Fibroblast of peridontal ligament (primary cell): Measurements from ENCODE around the gene FOXD2.

Experiments
- DNase-seq: peaks from one replicate; pipeline ENCODE4 v3.0.0-alpha.2; 2010; ENCODE audit errors: extremely low read depth

The FOXD2 gene

DNA sequence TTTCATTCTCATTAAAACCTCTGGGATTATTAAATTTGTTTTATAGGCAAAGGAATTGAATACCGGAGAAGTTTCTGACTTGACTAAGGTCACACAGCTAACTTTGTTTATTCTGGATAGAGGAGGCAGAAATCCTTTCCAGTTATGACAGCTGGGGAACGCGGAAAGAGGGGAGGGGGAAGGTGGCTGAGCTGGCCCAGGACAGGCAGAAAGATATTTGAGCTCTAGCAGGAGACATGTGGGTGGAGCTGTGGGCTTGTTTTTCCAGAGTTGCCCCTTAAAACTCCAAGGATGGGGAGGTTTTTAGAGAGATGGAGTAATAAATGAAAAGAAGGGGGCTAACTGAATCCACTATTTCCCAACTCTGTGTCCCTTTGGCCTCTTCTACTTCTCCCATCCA is 27.8 kb downstream of the FOXD2 start:
- no peak for DNase-seq

DNA sequence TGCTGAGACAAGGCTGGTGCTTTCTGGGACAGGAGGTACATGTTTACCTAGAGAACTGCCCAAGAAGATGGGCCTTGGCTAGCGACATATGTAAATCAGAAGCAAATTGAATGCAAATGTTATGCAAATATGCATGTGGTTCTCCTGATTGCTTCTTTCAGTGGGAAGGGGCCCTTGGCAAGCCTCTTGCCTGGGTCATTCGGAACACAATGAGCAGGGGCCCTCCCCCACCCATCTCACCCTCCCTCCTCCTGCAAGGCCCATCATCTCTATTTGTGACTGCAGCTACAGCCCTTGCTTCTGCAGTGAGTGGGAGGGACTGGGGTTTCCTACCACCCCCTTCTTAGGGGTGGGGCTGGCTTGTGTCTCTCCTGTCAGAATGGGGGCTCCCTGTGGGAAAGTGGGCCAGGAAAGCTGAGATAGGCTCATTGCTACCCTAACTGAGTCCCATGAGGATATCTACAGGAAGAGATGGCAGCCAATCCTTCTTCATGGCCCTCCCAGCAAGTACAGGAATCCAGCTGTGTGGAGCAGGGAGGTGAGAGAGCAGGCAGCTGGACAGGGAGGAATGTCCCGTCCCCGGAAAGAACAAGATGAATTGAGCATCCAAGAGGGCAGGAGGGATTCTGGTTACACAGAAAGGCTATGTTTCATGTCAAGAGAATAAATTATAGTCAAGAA is 31.0 kb downstream of the FOXD2 start:
- DNase-seq, result no peak

DNA sequence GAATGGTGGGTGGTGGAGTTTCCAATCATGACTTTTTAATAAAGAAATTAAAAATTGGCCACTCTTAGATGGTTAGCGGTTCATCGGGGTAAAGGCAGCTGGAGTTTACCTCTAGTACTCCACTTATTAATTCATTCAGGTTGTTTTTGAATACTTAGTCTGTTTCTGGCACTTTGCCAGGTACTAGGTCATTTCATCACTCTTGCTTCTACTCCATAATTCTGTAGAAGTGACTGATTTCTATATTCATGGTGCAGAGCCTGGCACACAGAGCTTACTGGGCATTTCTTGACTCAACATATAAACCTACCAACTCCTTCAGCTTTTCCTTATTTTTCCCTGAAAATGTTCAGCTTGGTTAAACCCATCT is 31.5 kb downstream of the FOXD2 start:
- peak; percentile 4 for DNase-seq

DNA sequence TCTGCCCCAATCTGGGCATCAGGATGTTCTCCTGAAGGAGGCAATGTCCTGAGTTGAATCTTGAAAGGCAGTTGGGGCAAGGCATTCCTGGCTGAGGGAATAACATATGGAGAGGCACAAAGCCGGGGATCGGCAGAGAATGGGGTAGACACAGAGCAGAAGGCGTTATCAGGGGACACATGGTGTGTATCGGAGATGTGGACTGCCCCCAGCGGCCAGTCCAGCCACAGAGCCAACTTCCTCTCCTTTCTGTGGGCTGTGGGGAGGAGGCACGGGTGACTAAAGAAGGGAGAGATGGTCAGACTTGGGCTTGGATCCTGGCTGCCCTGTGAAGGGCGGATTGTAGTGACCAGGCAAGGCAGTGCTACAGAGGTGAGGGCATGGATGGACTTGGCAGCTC is 32.1 kb downstream of the FOXD2 start:
- DNase-seq, result no peak

DNA sequence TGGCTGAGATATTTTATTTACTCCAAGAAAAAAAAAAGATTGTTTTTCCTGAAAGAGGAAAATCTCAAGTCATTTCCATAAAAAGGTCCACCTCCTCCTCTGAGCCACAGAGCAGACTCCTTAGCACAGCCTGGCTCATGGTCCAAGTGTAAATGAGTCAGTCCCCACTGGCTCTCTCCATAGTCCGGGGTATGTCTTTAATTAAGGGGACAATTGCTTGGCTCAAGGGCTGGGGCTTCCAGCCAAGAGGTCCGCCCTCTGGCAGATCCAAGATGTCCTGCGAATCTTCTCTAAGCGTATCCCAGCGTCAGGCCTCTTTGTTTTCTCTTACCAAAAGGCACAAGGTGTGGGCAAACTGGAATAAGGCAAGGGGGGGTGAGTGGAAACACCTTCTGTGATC is 33.3 kb downstream of the FOXD2 start:
- DNase-seq, result peak; percentile 42

DNA sequence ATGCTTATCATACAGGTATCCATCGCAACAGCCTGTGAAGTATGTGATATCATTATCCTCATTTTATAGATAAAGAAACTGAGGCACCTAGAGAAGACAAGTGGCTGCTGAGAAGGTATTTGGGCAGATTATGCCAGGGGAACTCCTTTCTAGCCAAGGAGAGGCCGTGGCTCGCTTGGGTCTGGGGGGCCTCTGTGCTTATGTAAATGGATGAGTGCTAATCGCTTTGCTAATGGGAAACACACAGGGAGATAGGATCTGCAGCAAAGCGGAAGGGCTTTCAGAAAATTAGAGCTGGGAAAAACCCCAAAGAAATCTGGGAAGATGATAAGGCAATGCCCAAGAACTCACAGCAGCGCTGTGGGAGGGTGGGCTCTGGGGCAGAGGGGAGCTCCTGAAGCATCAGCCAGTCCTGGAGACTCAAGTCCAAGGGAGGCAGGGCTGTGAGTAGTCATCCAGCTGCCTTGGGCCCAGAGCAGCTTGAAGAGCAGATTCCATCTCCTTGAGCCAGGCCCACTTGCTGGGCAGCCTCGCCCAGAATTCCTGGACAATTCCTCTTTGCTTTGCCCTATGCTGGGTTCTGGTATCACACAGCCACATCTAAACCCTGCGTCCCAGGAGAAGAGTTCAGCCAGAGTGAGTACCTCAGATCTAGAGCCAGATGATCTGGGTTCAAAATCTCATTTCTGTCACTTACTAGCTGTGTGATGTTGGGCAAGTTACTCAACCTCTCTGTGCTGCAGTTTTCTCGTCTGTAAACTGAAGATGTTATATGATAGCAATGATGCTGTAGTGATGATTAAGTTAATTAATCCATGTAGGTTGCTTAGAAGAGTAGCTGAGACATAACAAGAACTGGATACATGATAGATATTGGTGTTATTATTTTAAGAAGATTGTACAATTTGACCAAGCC is 36.7 kb downstream of the FOXD2 start:
- no peak for DNase-seq

DNA sequence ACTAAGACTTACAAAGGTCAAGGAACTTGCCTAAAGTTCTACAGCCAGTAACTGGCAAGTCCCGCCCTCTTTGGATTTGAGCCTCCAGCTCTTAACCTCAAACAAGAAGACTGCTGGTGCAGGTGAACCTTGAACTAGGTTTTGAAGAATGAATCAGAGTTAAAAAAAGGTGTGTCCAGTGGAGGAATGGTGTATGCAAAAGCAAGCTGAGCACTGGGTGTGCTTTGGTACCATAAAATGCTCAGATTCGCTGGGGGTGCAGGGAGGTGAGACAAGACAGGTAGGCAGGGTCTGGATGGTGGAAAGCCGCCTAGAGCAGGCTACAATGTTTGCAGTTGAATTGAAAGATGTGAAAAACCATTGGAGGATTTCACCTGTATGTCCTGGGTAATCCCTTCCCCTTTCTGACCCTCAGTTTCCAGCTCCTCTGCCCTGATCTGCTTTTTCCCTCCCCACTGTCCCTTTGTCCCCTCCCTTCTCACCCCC is 39.8 kb downstream of the FOXD2 start:
- DNase-seq, result no peak

DNA sequence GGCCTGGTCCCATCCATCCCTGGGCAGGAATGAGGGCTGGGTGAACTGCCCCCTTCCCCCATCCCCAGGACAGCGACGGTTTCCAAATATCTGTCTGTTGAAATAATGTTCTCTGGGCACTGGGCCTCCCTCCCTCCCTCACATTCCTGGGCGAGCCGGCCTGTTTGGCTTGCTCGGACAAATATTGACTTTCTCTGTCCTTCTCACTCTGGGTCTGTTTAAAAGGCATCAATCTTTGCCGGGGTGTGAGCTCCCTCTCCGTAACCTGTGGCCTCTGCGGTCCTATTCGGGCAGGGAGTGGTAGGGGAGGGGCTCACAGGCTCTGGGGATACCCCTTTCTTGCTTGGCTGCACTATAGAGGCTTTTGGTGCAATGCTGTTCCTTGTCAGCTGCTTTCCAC is 40.2 kb downstream of the FOXD2 start:
- no peak for DNase-seq

DNA sequence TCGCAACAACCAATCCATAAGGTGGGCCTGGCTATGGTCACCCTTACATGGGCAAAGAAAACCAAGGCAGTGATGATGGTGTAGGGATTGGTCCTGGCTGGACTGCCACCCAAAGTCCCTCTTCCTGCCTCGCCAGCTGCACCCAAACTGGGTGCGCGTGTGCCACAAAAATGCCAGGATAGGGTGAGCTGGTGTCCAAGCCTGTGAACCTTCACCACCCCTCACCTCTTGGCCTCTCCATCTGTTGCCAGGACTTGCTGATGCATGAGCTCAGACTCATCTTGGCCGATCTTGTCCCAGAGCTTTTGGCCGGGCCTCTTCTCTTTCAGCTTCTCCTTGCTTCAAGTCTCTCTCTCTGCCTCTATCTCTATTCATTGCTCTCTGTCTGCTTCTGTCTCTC is 41.8 kb downstream of the FOXD2 start:
- no peak for DNase-seq

DNA sequence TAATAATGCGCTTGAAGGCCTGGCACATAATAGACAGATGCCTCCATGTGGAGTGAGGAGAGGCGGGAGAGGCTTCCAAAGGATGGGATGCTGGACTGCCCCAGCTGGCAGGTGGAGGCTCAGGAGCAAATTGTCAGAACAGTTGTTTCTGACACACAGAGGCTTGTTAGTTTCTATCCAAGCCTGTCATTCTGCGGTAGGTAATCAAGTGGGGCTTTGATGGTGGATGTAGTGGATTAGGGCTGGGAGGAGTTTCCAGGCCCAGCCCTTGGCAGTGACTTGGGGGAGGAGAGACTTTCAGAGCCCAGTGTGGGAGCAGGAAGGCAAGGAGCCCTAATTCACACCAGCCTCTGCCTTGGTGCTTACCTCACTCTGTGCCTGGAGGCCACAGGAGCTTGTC is 44.1 kb downstream of the FOXD2 start:
- DNase-seq, result no peak

DNA sequence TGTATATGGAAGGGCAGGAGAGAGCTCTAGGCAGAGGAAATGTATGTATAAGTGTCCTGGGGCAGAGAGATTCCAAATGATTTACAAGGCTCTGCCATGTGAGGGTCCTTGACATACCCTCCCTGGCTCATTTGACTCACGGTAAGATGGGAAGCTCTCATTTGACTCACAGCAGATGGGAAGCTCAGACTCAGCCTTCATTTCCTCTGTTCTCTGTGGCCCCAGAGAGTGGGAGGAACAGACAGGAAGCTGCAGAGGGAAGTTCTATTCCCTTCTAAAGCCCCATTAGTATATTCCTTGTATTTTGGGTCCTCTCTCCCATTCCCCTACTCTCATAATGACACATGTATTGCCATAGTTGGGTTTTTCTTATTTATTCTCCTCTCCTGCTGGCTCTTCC is 44.9 kb downstream of the FOXD2 start:
- DNase-seq, result no peak

DNA sequence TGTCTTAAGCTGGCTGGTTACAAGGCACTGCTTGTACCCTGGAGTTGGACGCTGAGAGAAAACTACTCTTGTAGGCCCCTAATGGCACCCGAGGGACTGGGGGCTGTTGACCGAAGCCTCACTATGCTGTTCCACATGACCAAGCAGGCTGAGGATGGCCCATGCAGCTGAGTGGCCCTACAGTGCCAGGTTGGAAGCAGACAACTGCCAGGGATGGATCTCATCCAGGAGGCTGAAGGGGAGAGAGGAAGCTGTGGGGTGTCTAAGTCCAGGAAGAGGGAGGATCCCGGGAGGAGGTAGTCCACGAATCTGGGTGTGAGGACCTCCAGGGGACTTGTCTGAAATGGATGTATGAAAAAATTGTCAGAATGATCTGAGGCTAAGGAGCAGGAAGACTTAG is 45.8 kb downstream of the FOXD2 start:
- DNase-seq, result no peak

DNA sequence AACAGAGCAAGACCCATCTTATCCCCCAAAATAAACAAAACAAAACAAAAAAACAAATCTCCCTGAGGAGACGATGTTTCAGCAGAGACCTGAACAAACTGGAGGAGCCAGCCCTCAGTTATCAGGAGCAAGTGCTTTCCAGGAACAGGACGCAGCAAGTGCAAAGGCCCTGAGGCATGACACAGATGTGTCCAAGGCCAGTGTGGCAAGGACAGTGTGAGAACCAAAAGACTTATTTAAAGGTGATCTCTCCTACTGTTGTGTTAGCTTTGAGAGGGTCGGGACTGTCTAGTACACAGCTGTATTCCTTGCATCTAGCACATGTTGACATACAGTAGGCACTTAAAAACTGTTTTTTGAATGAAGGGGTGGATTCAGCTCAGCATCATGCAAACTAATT is 48.0 kb downstream of the FOXD2 start:
- DNase-seq, result no peak

DNA sequence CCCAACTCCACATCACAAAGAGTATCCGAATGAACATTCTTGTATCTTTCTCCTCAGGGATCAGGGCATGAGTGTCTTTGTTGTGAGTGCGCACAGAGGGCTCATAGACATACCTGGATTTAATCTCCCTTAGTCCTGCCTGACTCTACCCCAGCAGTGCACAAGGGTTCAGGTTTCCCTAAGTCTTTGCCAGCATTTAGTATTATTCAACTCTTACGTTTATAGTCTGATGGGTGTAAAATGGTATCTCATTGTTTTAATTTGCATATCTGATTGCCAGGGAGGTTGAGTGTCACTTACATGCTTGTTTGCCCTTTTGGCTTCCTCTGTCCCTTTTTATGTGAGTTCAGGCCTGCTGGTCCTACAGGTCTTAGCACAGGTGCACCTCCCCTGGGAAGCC is 49.5 kb downstream of the FOXD2 start:
- DNase-seq, result no peak

DNA sequence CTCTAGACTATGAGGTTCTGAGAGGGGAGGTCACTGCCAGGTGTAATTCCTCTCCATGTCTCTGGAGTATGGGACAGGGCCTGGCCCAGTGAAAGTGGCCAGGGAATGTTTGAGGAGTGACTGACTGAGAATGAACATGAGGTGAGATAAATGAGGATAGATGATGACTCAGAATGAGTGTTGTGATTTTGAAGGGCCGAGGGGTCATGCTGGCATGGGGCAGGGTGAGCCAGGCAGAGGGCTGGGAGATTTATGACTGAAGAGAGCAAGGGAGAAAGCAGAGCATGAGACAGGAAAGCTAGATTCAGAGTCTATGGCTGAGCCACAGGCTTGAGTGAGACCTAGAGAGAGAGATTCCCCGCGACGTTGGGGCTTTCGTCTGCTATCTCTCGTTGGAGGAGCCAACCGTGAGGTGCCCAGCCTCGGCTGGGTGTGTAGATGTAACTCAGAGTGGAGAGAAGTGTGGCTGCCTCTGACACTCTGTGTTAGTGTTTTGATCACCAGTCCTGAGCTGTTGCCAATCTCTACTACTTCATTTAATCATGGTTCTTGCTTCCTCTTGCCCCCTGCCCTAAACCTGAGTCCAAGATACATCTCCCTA is 50.1 kb downstream of the FOXD2 start:
- no peak for DNase-seq
